HEK293 (cell line): ENCODE results near the gene LRP1.

Source experiments
- CTCF ChIA-PET: fragments of 350-600 bp; formaldehyde crosslinking; extraction: SDS; loops from one replicate; lab custom pipeline; 2021; ENCODE audit warnings: antibody characterized with exemption; lab: Yijun Ruan, JAX
- POLR2A ChIA-PET: fragments of 300-600 bp; formaldehyde crosslinking; extraction: SDS; loops from one replicate; lab custom pipeline; 2020; ENCODE audit warnings: antibody characterized with exemption, inconsistent platforms; lab: Yijun Ruan, JAX
- H3K27ac ChIP-seq: fragments of 200-500 bp; sonication (Bioruptor generic); 2 replicates; pipeline ENCODE4 v1.5.1; 2014; ENCODE audit warnings: low read depth, low read length, control low read depth, inconsistent platforms; ENCODE audit errors: extremely low read depth
- H3K36me3 ChIP-seq, 2 experiments: fragments of 200-500 bp in 1 of 2; sonication (Bioruptor generic) in 1 of 2; 1 replicate in 1 of 2; 2 replicates in 1 of 2; pipeline ENCODE4 v1.5.1; 2014 to 2017; ENCODE audit warnings: inconsistent platforms in 2 of 2, low read length in 2 of 2; ENCODE audit not compliant: control insufficient read depth in 2 of 2, insufficient read depth in 1 of 2
- H3K4me1 ChIP-seq: fragments of 200-500 bp; sonication (Bioruptor generic); 2 replicates; pipeline ENCODE4 v1.5.1; 2014; ENCODE audit warnings: mild to moderate bottlenecking, low read length, inconsistent platforms; ENCODE audit not compliant: control insufficient read depth, insufficient read depth
- H3K4me3 ChIP-seq: 2 replicates; pipeline ENCODE4 v1.5.1; 2011; ENCODE audit warnings: low read depth, mild to moderate bottlenecking, control low read depth, low read length, moderate library complexity
- H3K9me3 ChIP-seq: fragments of 200-500 bp; sonication (Bioruptor generic); 2 replicates; pipeline ENCODE4 v1.5.1; 2014; ENCODE audit warnings: low read depth, low read length, inconsistent platforms; ENCODE audit not compliant: control insufficient read depth, insufficient read depth
- HIC1 ChIP-seq: fragments of 450-650 bp; formaldehyde crosslinking; IDR thresholded peaks from 2 replicates; pipeline ENCODE4 v1.5.1; 2016; ENCODE audit warnings: missing biosample characterization, missing genetic modification characterization
- HOXC10 ChIP-seq: sonication (generic); formaldehyde crosslinking; IDR thresholded peaks from 2 replicates; pipeline ENCODE4 v1.8.1; 2023; ENCODE audit warnings: mild to moderate bottlenecking, missing genetic modification reagents
- HOXD13 ChIP-seq: sonication (generic); formaldehyde crosslinking; IDR thresholded peaks from 2 replicates; pipeline ENCODE4 v1.8.0; 2022; ENCODE audit warnings: missing genetic modification reagents, borderline replicate concordance
- MZF1 ChIP-seq: fragments of 450-650 bp; formaldehyde crosslinking; IDR thresholded peaks from 2 replicates; pipeline ENCODE4 v1.5.1; 2017; ENCODE audit warnings: missing biosample characterization, missing genetic modification characterization, borderline replicate concordance
- OSR2 ChIP-seq: fragments of 450-650 bp; formaldehyde crosslinking; IDR thresholded peaks from 2 replicates; pipeline ENCODE4 v1.5.1; 2016; ENCODE audit warnings: missing biosample characterization, missing genetic modification characterization
- TCF7L2 ChIP-seq: IDR thresholded peaks from 2 replicates; pipeline ENCODE4 v1.6.1; 2011; ENCODE audit warnings: low read depth, mild to moderate bottlenecking, inconsistent platforms, low read length, moderate library complexity, borderline replicate concordance
- TSHZ1 ChIP-seq: fragments of 450-650 bp; formaldehyde crosslinking; IDR thresholded peaks from 2 replicates; pipeline ENCODE4 v1.5.1; 2016; ENCODE audit warnings: missing biosample characterization, missing genetic modification characterization, borderline replicate concordance
- ZBTB1 ChIP-seq: fragments of 450-650 bp; formaldehyde crosslinking; IDR thresholded peaks from 2 replicates; pipeline ENCODE4 v1.5.1; 2016; ENCODE audit warnings: missing biosample characterization, missing genetic modification characterization
- ZBTB11 ChIP-seq: fragments of 450-650 bp; formaldehyde crosslinking; conservative IDR thresholded peaks from 2 replicates; pipeline ENCODE4 v1.5.1; 2016; ENCODE audit warnings: low read depth, missing biosample characterization, missing genetic modification characterization
- ZFP37 ChIP-seq: fragments of 450-650 bp; formaldehyde crosslinking; IDR thresholded peaks from 2 replicates; pipeline ENCODE4 v1.5.1; 2016; ENCODE audit warnings: missing biosample characterization, missing genetic modification characterization
- ZNF10 ChIP-seq: fragments of 450-650 bp; formaldehyde crosslinking; IDR thresholded peaks from 2 replicates; pipeline ENCODE4 v1.5.1; 2017; ENCODE audit warnings: missing biosample characterization, missing genetic modification characterization
- ZNF146 ChIP-seq: fragments of 450-650 bp; formaldehyde crosslinking; IDR thresholded peaks from 2 replicates; pipeline ENCODE4 v1.5.1; 2016; ENCODE audit warnings: missing biosample characterization, missing genetic modification characterization
- ZNF175 ChIP-seq: fragments of 450-650 bp; formaldehyde crosslinking; IDR thresholded peaks from 2 replicates; pipeline ENCODE4 v1.5.1; 2016; ENCODE audit warnings: missing biosample characterization, missing genetic modification characterization
- ZNF202 ChIP-seq: fragments of 450-650 bp; formaldehyde crosslinking; IDR thresholded peaks from 2 replicates; pipeline ENCODE4 v1.5.1; 2016; ENCODE audit warnings: missing biosample characterization, missing genetic modification characterization, borderline replicate concordance
- ZNF211 ChIP-seq: fragments of 450-650 bp; formaldehyde crosslinking; IDR thresholded peaks from 2 replicates; pipeline ENCODE4 v1.5.1; 2016; ENCODE audit warnings: low read depth, missing biosample characterization, missing genetic modification characterization
- ZNF221 ChIP-seq: fragments of 450-650 bp; formaldehyde crosslinking; IDR thresholded peaks from 2 replicates; pipeline ENCODE4 v1.5.1; 2017; ENCODE audit warnings: missing biosample characterization, missing genetic modification characterization, borderline replicate concordance
- ZNF335 ChIP-seq: fragments of 450-650 bp; formaldehyde crosslinking; conservative IDR thresholded peaks from 2 replicates; pipeline ENCODE4 v1.5.1; 2016; ENCODE audit warnings: missing biosample characterization, missing genetic modification characterization
- ZNF473 ChIP-seq: fragments of 450-650 bp; formaldehyde crosslinking; IDR thresholded peaks from 2 replicates; pipeline ENCODE4 v1.5.1; 2017; ENCODE audit warnings: missing biosample characterization, missing genetic modification characterization
- ZNF561 ChIP-seq: fragments of 450-650 bp; IDR thresholded peaks from 2 replicates; pipeline ENCODE4 v1.5.1; 2018; ENCODE audit warnings: missing biosample characterization, missing genetic modification characterization, borderline replicate concordance
- ZNF596 ChIP-seq: fragments of 450-650 bp; IDR thresholded peaks from 2 replicates; pipeline ENCODE4 v1.5.0; 2018; ENCODE audit warnings: missing biosample characterization, mild to moderate bottlenecking, missing genetic modification characterization, moderate library complexity
- ZNF654 ChIP-seq: fragments of 450-650 bp; formaldehyde crosslinking; IDR thresholded peaks from 2 replicates; pipeline ENCODE4 v1.5.1; 2016; ENCODE audit warnings: low read depth, missing biosample characterization, missing genetic modification characterization
- TF ChIP-seq, protein P1 (sequence below): fragments of 450-650 bp; formaldehyde crosslinking; IDR thresholded peaks from 2 replicates; pipeline ENCODE4 v1.5.1; 2016; ENCODE audit warnings: missing biosample characterization, missing genetic modification characterization

The LRP1 gene

DNA sequence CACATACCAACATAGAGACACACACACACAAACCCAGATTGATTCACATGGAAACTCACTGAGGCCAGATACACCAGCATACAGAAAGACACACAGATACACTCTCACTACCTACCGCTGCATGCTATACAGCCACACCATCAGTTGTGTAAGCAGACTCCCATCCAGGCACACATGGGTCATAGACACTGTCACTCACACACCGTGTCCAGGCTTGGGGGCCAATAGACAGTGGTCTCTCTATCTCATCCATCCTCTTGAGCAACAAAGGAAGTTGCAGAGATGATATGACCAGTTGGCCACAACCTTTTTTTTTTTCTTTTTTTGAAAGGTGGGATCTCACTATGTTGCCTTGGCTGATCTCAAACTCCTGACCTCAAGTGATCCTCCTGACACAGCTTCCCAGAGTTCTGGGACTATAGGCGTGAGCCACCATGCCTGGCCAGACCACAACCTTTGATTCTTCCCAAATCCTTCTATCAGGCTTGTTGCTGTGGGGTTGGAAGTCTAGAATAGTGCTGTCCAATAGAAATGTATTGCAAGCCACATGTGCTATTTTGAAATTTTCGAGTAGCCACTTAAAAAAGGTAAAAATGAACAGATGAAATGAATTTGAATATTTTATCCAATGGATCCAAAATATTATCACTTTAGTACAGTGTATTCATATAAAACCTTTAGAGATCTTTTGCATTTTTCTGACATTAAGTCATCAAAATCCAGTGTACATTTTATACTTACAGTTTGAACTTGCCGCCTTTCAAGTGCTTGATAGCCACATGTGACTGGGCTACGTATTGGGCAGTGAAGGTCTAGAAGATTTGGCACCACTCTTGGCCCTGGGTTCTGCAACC, 11.7 kb downstream of the LRP1 start (continued):
- TF ChIP-seq TSHZ1 (tag by site-specific recombination) (no peak), ZNF146 (tag by site-specific recombination) (no peak), ZNF654 (no peak), MZF1 (no peak), HOXC10 (no peak), ZFP37 (tag by site-specific recombination) (no peak), HOXD13 (no peak)
- TF ChIP-seq, all 188 proteins: peak for 0

- no peaks in the 10 kb centered on the region for H3K4me1 ChIP-seq
- TF ChIP-seq ZNF596 (tag by site-specific recombination): no peak
- TF ChIP-seq ZBTB11 (tag by site-specific recombination): no peak
- TF ChIP-seq TCF7L2: no peak
- no peak for TF ChIP-seq HIC1 (tag by site-specific recombination)
- no peak for TF ChIP-seq ZNF561 (tag by site-specific recombination)
- TF ChIP-seq ZNF335 (tag by site-specific recombination): no peak
- TF ChIP-seq, protein P1, sequence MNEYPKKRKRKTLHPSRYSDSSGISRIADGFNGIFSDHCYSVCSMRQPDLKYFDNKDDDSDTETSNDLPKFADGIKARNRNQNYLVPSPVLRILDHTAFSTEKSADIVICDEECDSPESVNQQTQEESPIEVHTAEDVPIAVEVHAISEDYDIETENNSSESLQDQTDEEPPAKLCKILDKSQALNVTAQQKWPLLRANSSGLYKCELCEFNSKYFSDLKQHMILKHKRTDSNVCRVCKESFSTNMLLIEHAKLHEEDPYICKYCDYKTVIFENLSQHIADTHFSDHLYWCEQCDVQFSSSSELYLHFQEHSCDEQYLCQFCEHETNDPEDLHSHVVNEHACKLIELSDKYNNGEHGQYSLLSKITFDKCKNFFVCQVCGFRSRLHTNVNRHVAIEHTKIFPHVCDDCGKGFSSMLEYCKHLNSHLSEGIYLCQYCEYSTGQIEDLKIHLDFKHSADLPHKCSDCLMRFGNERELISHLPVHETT: no peak
- TF ChIP-seq ZNF221: no peak
- no peak for TF ChIP-seq ZNF175 (tag by site-specific recombination)
- no peak for TF ChIP-seq ZNF473 (tag by site-specific recombination)
- TF ChIP-seq ZNF10 (tag by site-specific recombination): no peak
- TF ChIP-seq ZNF202 (tag by site-specific recombination): no peak
- no peak for TF ChIP-seq ZNF211 (tag by site-specific recombination)
- TF ChIP-seq ZBTB1 (tag by site-specific recombination): no peak
- TF ChIP-seq OSR2 (tag by site-specific recombination): no peak
- H3K36me3 ChIP-seq: peaks cover 0 to 82% of the 10 kb centered on the region in 2 experiments; a peak in 2 of 3 replicates
- no peaks in the 10 kb centered on the region for H3K9me3 ChIP-seq
- no peak overlapping the region for H3K27ac ChIP-seq
- CTCF ChIA-PET: interaction anchor here (0.6 to 2.2 kb wide), 5 partner anchors 13 to 134 kb away, joined by 3 to 7 read pairs (median 4); partner anchors contain the start of gene LRP1
- POLR2A ChIA-PET: interaction anchor here (1.2 to 2.9 kb wide), 2 partner anchors 13 to 35 kb away, joined by 3 to 9 read pairs; partner anchors contain the start of gene LRP1
- no peak overlapping the region for H3K4me3 ChIP-seq
Observed at GRCh38 chr12:57141249-57141648, 13.0 kb downstream of the LRP1 start.
